ENCODE data around the gene SYNJ1. TPM values are rescaled to one million over a fixed set of nuclear protein-coding genes. Genes with fewer than 3 reads are reported as not detected.
A peak's percentile ranks its signal among the peaks of the same experiment; 100 is the strongest.

Gene SYNJ1
- total RNA-seq, 1 donor from 2014 or later: 36.8 TPM

DNA sequence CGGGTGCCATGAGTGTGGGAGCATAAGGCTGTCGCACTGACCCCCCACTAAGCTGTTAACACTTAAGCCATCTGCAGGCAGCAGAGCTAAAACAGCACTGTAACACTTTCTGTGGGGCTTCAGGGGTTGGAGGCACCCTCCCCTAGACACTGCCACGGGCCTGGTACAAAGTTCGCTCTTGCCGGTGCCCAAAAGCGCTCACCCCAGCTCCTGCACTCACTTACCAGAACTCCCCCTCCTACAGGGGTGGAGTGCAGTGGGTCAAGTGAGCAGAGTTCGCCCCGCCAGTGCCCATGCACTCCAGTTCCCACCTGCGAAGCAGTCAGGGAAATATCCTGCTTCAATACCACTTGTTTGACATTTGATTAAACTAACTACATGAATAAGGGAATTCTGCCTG is 69.3 kb downstream of the SYNJ1 start:
- Mint-ChIP-seq H3K9me3 (ENCODE audit: unreplicated experiment) (no peaks in the 10 kb centered on the region), H3K36me3 (ENCODE audit: unreplicated experiment) (peaks cover 11% of the 10 kb centered on the region), H3K27me3 (ENCODE audit: unreplicated experiment) (peaks cover 2% of the 10 kb centered on the region), H3K27ac (ENCODE audit: unreplicated experiment) (peak overlapping the region; percentile 52), H3K4me1 (ENCODE audit: low read depth, unreplicated experiment) (peaks cover 8% of the 10 kb centered on the region), H3K4me3 (ENCODE audit: unreplicated experiment) (no peak overlapping the region)
- TF ChIP-seq, protein P1, sequence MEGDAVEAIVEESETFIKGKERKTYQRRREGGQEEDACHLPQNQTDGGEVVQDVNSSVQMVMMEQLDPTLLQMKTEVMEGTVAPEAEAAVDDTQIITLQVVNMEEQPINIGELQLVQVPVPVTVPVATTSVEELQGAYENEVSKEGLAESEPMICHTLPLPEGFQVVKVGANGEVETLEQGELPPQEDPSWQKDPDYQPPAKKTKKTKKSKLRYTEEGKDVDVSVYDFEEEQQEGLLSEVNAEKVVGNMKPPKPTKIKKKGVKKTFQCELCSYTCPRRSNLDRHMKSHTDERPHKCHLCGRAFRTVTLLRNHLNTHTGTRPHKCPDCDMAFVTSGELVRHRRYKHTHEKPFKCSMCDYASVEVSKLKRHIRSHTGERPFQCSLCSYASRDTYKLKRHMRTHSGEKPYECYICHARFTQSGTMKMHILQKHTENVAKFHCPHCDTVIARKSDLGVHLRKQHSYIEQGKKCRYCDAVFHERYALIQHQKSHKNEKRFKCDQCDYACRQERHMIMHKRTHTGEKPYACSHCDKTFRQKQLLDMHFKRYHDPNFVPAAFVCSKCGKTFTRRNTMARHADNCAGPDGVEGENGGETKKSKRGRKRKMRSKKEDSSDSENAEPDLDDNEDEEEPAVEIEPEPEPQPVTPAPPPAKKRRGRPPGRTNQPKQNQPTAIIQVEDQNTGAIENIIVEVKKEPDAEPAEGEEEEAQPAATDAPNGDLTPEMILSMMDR (IDR thresholded peaks at IDR 0.05; ENCODE audit: partially characterized antibody, unreplicated experiment): no peak
- DNase-seq: no peak

DNA sequence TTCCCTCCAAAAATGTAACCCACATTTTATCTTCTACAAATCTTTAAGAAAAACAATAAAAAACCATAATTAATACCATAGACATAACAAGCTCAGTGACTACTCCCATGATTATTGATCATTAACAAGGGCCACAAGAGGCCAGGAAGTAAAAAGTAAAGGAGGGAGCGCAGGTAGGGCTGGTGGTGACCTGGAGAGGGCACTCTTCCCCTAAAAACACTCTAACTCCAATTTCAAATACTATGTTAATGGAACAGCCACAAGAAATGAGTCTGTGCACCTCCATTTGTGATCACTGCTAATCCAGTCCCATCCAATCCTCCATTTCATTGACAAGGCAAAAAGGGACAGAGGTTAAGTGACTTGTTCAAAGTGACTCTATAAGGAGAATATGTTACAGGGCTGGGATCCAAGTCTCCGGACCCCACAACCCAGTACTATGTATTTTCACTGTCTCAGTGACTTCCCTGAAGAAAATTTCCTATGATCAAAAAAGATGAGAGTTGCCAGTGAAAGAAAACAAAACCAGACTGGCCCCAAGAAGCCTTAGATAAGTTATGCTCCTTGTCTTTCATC is 74.4 kb downstream of the SYNJ1 start:
- no peak overlapping the region for H3K27ac Mint-ChIP-seq (ENCODE audit: unreplicated experiment)
- TF ChIP-seq, protein P1 (IDR thresholded peaks at IDR 0.05; ENCODE audit: partially characterized antibody, unreplicated experiment): no peak
- H3K27me3 Mint-ChIP-seq (ENCODE audit: unreplicated experiment): no peaks in the 10 kb centered on the region
- H3K9me3 Mint-ChIP-seq (ENCODE audit: unreplicated experiment): no peaks in the 10 kb centered on the region
- peaks cover 8% of the 10 kb centered on the region for H3K4me1 Mint-ChIP-seq (ENCODE audit: low read depth, unreplicated experiment)
- H3K4me3 Mint-ChIP-seq (ENCODE audit: unreplicated experiment): no peak overlapping the region
- no peaks in the 10 kb centered on the region for H3K36me3 Mint-ChIP-seq (ENCODE audit: unreplicated experiment)
- no peak for DNase-seq

DNA sequence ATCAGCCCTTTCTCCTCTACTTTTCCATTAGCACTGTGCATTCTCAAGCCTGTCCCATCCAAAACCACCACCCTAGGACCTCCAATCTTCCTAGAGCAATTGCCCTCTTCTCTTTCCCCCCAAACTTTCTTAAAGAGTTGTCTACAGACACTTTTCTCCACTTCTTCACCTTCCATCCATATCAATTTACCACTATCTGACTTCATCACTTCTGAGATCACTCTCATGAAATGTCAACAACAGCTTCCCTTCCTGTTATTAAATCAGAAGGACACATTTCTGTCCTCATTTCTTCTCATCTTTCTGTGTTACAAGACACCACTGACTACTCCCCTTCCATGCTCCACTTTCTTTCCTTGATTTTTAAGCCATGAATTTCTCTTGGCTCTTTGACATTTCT is 79.6 kb downstream of the SYNJ1 start:
- Mint-ChIP-seq H3K36me3 (ENCODE audit: unreplicated experiment) (no peaks in the 10 kb centered on the region), H3K4me3 (ENCODE audit: unreplicated experiment) (no peak overlapping the region), H3K27ac (ENCODE audit: unreplicated experiment) (no peak overlapping the region), H3K27me3 (ENCODE audit: unreplicated experiment) (no peaks in the 10 kb centered on the region), H3K9me3 (ENCODE audit: unreplicated experiment) (no peaks in the 10 kb centered on the region), H3K4me1 (ENCODE audit: low read depth, unreplicated experiment) (no peaks in the 10 kb centered on the region)
- no peak for DNase-seq
- TF ChIP-seq, protein P1 (IDR thresholded peaks at IDR 0.05; ENCODE audit: partially characterized antibody, unreplicated experiment): no peak

DNA sequence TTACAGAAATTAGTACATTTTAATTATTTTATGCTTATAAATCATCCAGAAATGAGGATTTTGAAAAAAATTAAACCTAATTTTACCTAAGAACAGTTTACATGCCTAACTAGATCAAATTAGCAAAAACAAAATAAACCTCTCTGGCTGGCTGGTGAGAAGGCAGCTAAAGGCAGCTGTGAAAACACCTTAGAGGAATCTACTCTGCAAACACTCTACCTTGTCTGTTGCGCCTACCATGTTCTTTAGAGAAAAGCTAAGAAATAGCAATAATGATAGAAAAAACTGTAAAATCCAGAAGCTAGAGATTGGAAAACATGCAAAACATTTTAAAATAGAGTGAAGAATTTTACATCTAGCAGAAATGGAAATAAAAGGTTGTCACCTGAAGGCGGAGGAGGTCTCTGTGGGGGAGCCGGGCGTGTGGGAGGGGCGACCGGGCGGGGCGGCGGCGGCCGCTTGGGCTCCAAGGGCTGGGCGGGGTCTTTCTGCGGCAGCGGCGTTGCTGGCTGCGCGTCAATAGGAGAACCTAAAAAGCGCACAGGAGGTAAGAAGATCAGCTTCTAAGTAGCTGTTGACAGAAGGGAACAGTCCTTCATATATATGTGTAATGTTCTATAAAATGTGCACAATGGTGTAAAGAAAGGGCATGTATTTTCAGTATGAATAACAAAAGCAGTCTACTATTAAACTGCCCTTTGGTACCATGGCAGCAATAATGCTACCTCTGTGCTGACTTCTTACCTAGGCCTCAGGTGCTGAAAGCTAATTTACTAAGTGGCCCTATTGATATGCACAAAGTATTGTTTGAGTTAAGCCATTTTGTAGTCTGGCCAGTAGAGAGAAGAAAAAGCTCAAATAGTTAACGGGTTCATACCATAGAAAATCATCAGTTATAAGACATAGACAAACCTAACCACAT is 82.3 kb downstream of the SYNJ1 start:
- Mint-ChIP-seq H3K9me3 (ENCODE audit: unreplicated experiment) (no peaks in the 10 kb centered on the region), H3K4me1 (ENCODE audit: low read depth, unreplicated experiment) (no peaks in the 10 kb centered on the region), H3K4me3 (ENCODE audit: unreplicated experiment) (peak overlapping the region; percentile 59), H3K27me3 (ENCODE audit: unreplicated experiment) (no peaks in the 10 kb centered on the region), H3K36me3 (ENCODE audit: unreplicated experiment) (no peaks in the 10 kb centered on the region), H3K27ac (ENCODE audit: unreplicated experiment) (no peak overlapping the region)
- DNase-seq: peak; percentile 65
- TF ChIP-seq, protein P1 (IDR thresholded peaks at IDR 0.05; ENCODE audit: partially characterized antibody, unreplicated experiment): no peak

Data from glutamatergic neuron (in vitro differentiated cells).